Measurements from ENCODE around the gene PSMC5. TPM values are rescaled to one million over a fixed set of nuclear protein-coding genes. Genes with fewer than 3 reads are reported as not detected.

The PSMC5 gene
- total RNA-seq, 1 donor from 2014 or later, result 133 TPM

GRCh38 chr17:63816123-63816522 is 11.1 kb upstream of the PSMC5 start:
- H3K4me1 Mint-ChIP-seq (ENCODE audit: low read depth, unreplicated experiment), result peaks cover 2% of the 10 kb centered on the region
- H3K36me3 Mint-ChIP-seq (ENCODE audit: unreplicated experiment), result no peaks in the 10 kb centered on the region
- no peak overlapping the region for H3K4me3 Mint-ChIP-seq (ENCODE audit: unreplicated experiment)
- H3K27me3 Mint-ChIP-seq (ENCODE audit: unreplicated experiment), result peaks cover 9% of the 10 kb centered on the region
- DNase-seq, result no peak
- no peak overlapping the region for H3K27ac Mint-ChIP-seq (ENCODE audit: unreplicated experiment)
- H3K9me3 Mint-ChIP-seq (ENCODE audit: unreplicated experiment), result peaks cover 5% of the 10 kb centered on the region
- TF ChIP-seq CTCF (IDR thresholded peaks at IDR 0.05; ENCODE audit: partially characterized antibody, unreplicated experiment), result no peak

- Mint-ChIP-seq H3K27me3 (ENCODE audit: unreplicated experiment) (peaks cover 9% of the 10 kb centered on the region), H3K27ac (ENCODE audit: unreplicated experiment) (no peak overlapping the region), H3K9me3 (ENCODE audit: unreplicated experiment) (peaks cover 5% of the 10 kb centered on the region), H3K36me3 (ENCODE audit: unreplicated experiment) (no peaks in the 10 kb centered on the region), H3K4me3 (ENCODE audit: unreplicated experiment) (no peak overlapping the region), H3K4me1 (ENCODE audit: low read depth, unreplicated experiment) (peaks cover 2% of the 10 kb centered on the region)
- no peak for DNase-seq
- no peak for TF ChIP-seq CTCF (IDR thresholded peaks at IDR 0.05; ENCODE audit: partially characterized antibody, unreplicated experiment)
Measured at GRCh38 chr17:63816669-63817068, 10.6 kb upstream of the PSMC5 start.

- Mint-ChIP-seq H3K27me3 (ENCODE audit: unreplicated experiment) (peaks cover 11% of the 10 kb centered on the region), H3K36me3 (ENCODE audit: unreplicated experiment) (no peaks in the 10 kb centered on the region), H3K4me1 (ENCODE audit: low read depth, unreplicated experiment) (peaks cover 2% of the 10 kb centered on the region), H3K4me3 (ENCODE audit: unreplicated experiment) (no peak overlapping the region), H3K9me3 (ENCODE audit: unreplicated experiment) (peaks cover 9% of the 10 kb centered on the region), H3K27ac (ENCODE audit: unreplicated experiment) (peak overlapping the region; percentile 28)
- DNase-seq, result no peak
- TF ChIP-seq CTCF (IDR thresholded peaks at IDR 0.05; ENCODE audit: partially characterized antibody, unreplicated experiment), result no peak
Measured at GRCh38 chr17:63817736-63818385, 9.4 kb upstream of the PSMC5 start.

- Mint-ChIP-seq H3K9me3 (ENCODE audit: unreplicated experiment) (peaks cover 9% of the 10 kb centered on the region), H3K27me3 (ENCODE audit: unreplicated experiment) (peaks cover 14% of the 10 kb centered on the region), H3K36me3 (ENCODE audit: unreplicated experiment) (no peaks in the 10 kb centered on the region), H3K27ac (ENCODE audit: unreplicated experiment) (peak overlapping the region; percentile 54), H3K4me1 (ENCODE audit: low read depth, unreplicated experiment) (peaks cover 2% of the 10 kb centered on the region), H3K4me3 (ENCODE audit: unreplicated experiment) (no peak overlapping the region)
- TF ChIP-seq CTCF (IDR thresholded peaks at IDR 0.05; ENCODE audit: partially characterized antibody, unreplicated experiment), result no peak
- DNase-seq, result no peak
Measured at GRCh38 chr17:63819131-63819530, 8.1 kb upstream of the PSMC5 start.
